Activated CD8-positive, alpha-beta memory T cell treated with anti-CD3 and anti-CD28 coated beads, Interleukin-2, amount 50 U/mL, for 24 hours (primary cell): Measurements from ENCODE around the gene MAP3K7.

Source experiments
- DNase-seq: peaks from one replicate; pipeline ENCODE4 v3.0.0-alpha.2; 2020; ENCODE audit errors: extremely low read depth

The MAP3K7 gene

GRCh38 chr6:90484385-90484784 is 102.5 kb downstream of the MAP3K7 start:
- no peak for DNase-seq

GRCh38 chr6:90483956-90484355 is 102.9 kb downstream of the MAP3K7 start:
- no peak for DNase-seq

GRCh38 chr6:90483116-90483839 is 103.6 kb downstream of the MAP3K7 start:
- DNase-seq, result no peak

GRCh38 chr6:90480666-90481065 is 106.2 kb downstream of the MAP3K7 start:
- DNase-seq, result no peak

- no peak for DNase-seq
Observed at GRCh38 chr6:90479603-90479926, 107.3 kb downstream of the MAP3K7 start.

- DNase-seq, result peak; percentile 72
Observed at GRCh38 chr6:90478789-90479602, 107.9 kb downstream of the MAP3K7 start.

- DNase-seq, result no peak
Observed at GRCh38 chr6:90478278-90478677, 108.6 kb downstream of the MAP3K7 start.

GRCh38 chr6:90477366-90477765 is 109.5 kb downstream of the MAP3K7 start:
- no peak for DNase-seq

GRCh38 chr6:90472716-90473115 is 114.2 kb downstream of the MAP3K7 start:
- DNase-seq, result no peak

- no peak for DNase-seq
Observed at GRCh38 chr6:90471263-90471662, 115.6 kb downstream of the MAP3K7 start.

- DNase-seq, result no peak
Observed at GRCh38 chr6:90469906-90470305, 117.0 kb downstream of the MAP3K7 start.

- no peak for DNase-seq
Observed at GRCh38 chr6:90468859-90469258, 118.0 kb downstream of the MAP3K7 start.

GRCh38 chr6:90468080-90468479 is 118.8 kb downstream of the MAP3K7 start:
- no peak for DNase-seq

- DNase-seq, result no peak
Observed at GRCh38 chr6:90467546-90467945, 119.3 kb downstream of the MAP3K7 start.

GRCh38 chr6:90466154-90466940 is 120.5 kb downstream of the MAP3K7 start:
- no peak for DNase-seq

- DNase-seq, result no peak
Observed at GRCh38 chr6:90465686-90466085, 121.2 kb downstream of the MAP3K7 start.

- no peak for DNase-seq
Observed at GRCh38 chr6:90464507-90464906, 122.4 kb downstream of the MAP3K7 start.

GRCh38 chr6:90463874-90464273 is 123.0 kb downstream of the MAP3K7 start:
- no peak for DNase-seq
